GM13976 (cell line): ENCODE results near the gene KCTD1.

Experiments
- DNase-seq: peaks from one replicate; pipeline ENCODE4 v3.0.0; 2012; ENCODE audit warnings: low spot score
- CTCF ChIP-seq: IDR thresholded peaks from 2 replicates; pipeline ENCODE4 v1.5.1; 2012; ENCODE audit warnings: borderline replicate concordance, mild to moderate bottlenecking; ENCODE audit not compliant: insufficient read depth; ENCODE audit errors: extremely low read depth, missing control alignments, control extremely low read depth
- in situ Hi-C: fragments of 300-500 bp; cut with MboI; formaldehyde crosslinking; loops from one replicate; pipeline ENCODE4 v1.12.0; 2022; ENCODE audit warnings: low sequenced_read_pairs, mixed read lengths, inconsistent platforms; ENCODE audit not compliant: unreplicated experiment

The KCTD1 gene

GRCh38 chr18:26477828-26478466, 70.4 kb downstream of the KCTD1 start:
- in situ Hi-C loops: no loop called here
- TF ChIP-seq CTCF: no peak
- DNase-seq: no peak

GRCh38 chr18:26476697-26477096, 71.7 kb downstream of the KCTD1 start:
- DNase-seq: no peak
- in situ Hi-C loops: no loop called here
- TF ChIP-seq CTCF: no peak

GRCh38 chr18:26474542-26474941, 73.8 kb downstream of the KCTD1 start:
- DNase-seq: no peak
- no peak for TF ChIP-seq CTCF
- in situ Hi-C loops: no loop called here

- TF ChIP-seq CTCF: no peak
- DNase-seq: no peak
These were observed 74.7 kb downstream of the KCTD1 start for GRCh38 chr18:26473672-26474071.

GRCh38 chr18:26471826-26472225, 76.5 kb downstream of the KCTD1 start:
- no peak for TF ChIP-seq CTCF
- DNase-seq: no peak
- in situ Hi-C loops: no loop called here

More at GRCh38 chr18:26473672-26474071, 74.7 kb downstream of the KCTD1 start:
- in situ Hi-C loops: no loop called here

GRCh38 chr18:26471027-26471426, 77.3 kb downstream of the KCTD1 start:
- no peak for DNase-seq
- no peak for TF ChIP-seq CTCF
- in situ Hi-C loops: no loop called here
